CMK (cell line): ENCODE data around the gene PPARD.

Experiments used
- DNase-seq: peaks from one replicate; pipeline ENCODE4 v3.0.0-alpha.2; 2010; ENCODE audit warnings: low read depth

PPARD gene

GRCh38 chr6:35470663-35471120 lies 128.3 kb downstream of the PPARD start:
- DNase-seq, result no peak

GRCh38 chr6:35471836-35472345 lies 129.5 kb downstream of the PPARD start:
- no peak for DNase-seq

GRCh38 chr6:35473075-35473849 lies 130.9 kb downstream of the PPARD start:
- no peak for DNase-seq

- no peak for DNase-seq
These were observed 131.4 kb downstream of the PPARD start for GRCh38 chr6:35473850-35474130.

- DNase-seq, result no peak
These were observed 132.0 kb downstream of the PPARD start for GRCh38 chr6:35474131-35474941.

- DNase-seq, result no peak
These were observed 132.7 kb downstream of the PPARD start for GRCh38 chr6:35474942-35475570.

GRCh38 chr6:35475573-35475972 lies 133.2 kb downstream of the PPARD start:
- no peak for DNase-seq

- DNase-seq, result no peak
These were observed 133.6 kb downstream of the PPARD start for GRCh38 chr6:35476004-35476403.

- DNase-seq, result no peak
These were observed 134.7 kb downstream of the PPARD start for GRCh38 chr6:35477028-35477427.
